Esophagus squamous epithelium (tissue), 4 donors: ENCODE measurements around the gene ABLIM2.

Source experiments
- CTCF ChIP-seq, 6 experiments: fragments of 450-650 bp in 4 of 6; fragments of 200-600 bp in 2 of 6; sonication (generic) in 2 of 6; IDR thresholded peaks; one replicate each; pipeline ENCODE4 v1.5.1; 2016 to 2019; ENCODE audit warnings: antibody characterized with exemption in 6 of 6, mild to moderate bottlenecking in 4 of 6, moderate library complexity in 4 of 6
- POLR2A ChIP-seq, 4 donors: fragments of 450-650 bp; IDR thresholded peaks; one replicate each; pipeline ENCODE4 v1.6.1; 2017; ENCODE audit warnings: antibody characterized with exemption in 4 of 4, mild to moderate bottlenecking in 4 of 4, moderate library complexity in 3 of 4

- TF ChIP-seq CTCF (IDR thresholded peaks at IDR 0.05) (no peak), POLR2A (IDR thresholded peaks at IDR 0.05) (no peak)
Measured at GRCh38 chr4:8041868-8042267, 116.7 kb downstream of the ABLIM2 start.
